ENCODE results near the gene SLC25A14.
"Not testable (repeated sequence)": the region's sequence is repeated elsewhere in the genome, so short reads cannot be mapped to it uniquely, and the experiment has no call there.

Gene SLC25A14

GRCh38 chrX:130339408-130340222, at the start of gene SLC25A14:
Gene SLC25A14, plus strand, starts transcription at chrX:130339919. Its CDS starts 360 bp downstream, at chrX:130340279.
- peak; percentile 62 for DNase-seq (ENCODE audit: low spot score)

GRCh38 chrX:130295519-130296296, 44.0 kb upstream of the SLC25A14 start:
- DNase-seq (ENCODE audit: low spot score), result peak; percentile 15

- no peak for DNase-seq (ENCODE audit: low spot score)
Observed at GRCh38 chrX:130296297-130296678, 43.4 kb upstream of the SLC25A14 start.

GRCh38 chrX:130296743-130297142, 43.0 kb upstream of the SLC25A14 start:
- no peak for DNase-seq (ENCODE audit: low spot score)

GRCh38 chrX:130299279-130300009, 40.3 kb upstream of the SLC25A14 start:
- DNase-seq (ENCODE audit: low spot score), result peak; percentile 32

GRCh38 chrX:130300010-130300282, 39.8 kb upstream of the SLC25A14 start:
- DNase-seq (ENCODE audit: low spot score), result no peak

GRCh38 chrX:130301405-130301804, 38.3 kb upstream of the SLC25A14 start:
- no peak for DNase-seq (ENCODE audit: low spot score)

GRCh38 chrX:130301977-130302376, 37.7 kb upstream of the SLC25A14 start:
- no peak for DNase-seq (ENCODE audit: low spot score)

GRCh38 chrX:130304587-130305368, 34.9 kb upstream of the SLC25A14 start:
- no peak for DNase-seq (ENCODE audit: low spot score)

GRCh38 chrX:130319886-130320285, 19.8 kb upstream of the SLC25A14 start:
- DNase-seq (ENCODE audit: low spot score), result not testable (repeated sequence)

GRCh38 chrX:130321550-130321949, 18.2 kb upstream of the SLC25A14 start:
- no peak for DNase-seq (ENCODE audit: low spot score)

- DNase-seq (ENCODE audit: low spot score), result no peak
Observed at GRCh38 chrX:130330146-130330545, 9.6 kb upstream of the SLC25A14 start.

- peak; percentile 55 for DNase-seq (ENCODE audit: low spot score)
Observed at GRCh38 chrX:130330706-130331105, 9.0 kb upstream of the SLC25A14 start.

- DNase-seq (ENCODE audit: low spot score), result no peak
Observed at GRCh38 chrX:130336531-130336930, 3.2 kb upstream of the SLC25A14 start.

GRCh38 chrX:130338869-130339268, 850 bp upstream of the SLC25A14 start:
- not testable (repeated sequence) for DNase-seq (ENCODE audit: low spot score)

- no peak for DNase-seq (ENCODE audit: low spot score)
Observed at GRCh38 chrX:130340271-130340670, 552 bp downstream of the SLC25A14 start.

- DNase-seq (ENCODE audit: low spot score), result no peak
Observed at GRCh38 chrX:130343411-130343810, 3.7 kb downstream of the SLC25A14 start.

GRCh38 chrX:130347321-130347720, 7.6 kb downstream of the SLC25A14 start:
- DNase-seq (ENCODE audit: low spot score), result no peak

- DNase-seq (ENCODE audit: low spot score), result no peak
Observed at GRCh38 chrX:130351567-130351966, 11.8 kb downstream of the SLC25A14 start.

GRCh38 chrX:130352050-130352449, 12.3 kb downstream of the SLC25A14 start:
- DNase-seq (ENCODE audit: low spot score), result not testable (repeated sequence)

- no peak for DNase-seq (ENCODE audit: low spot score)
Observed at GRCh38 chrX:130376077-130376476, 36.4 kb downstream of the SLC25A14 start.

All from HuH-7 (cell line).